ENCODE results near the gene MOSMO.
"Not testable (repeated sequence)": the region's sequence is repeated elsewhere in the genome, so short reads cannot be mapped to it uniquely, and the experiment has no call there.

Gene MOSMO

GRCh38 chr16:22004341-22004740 lies 3.6 kb upstream of the MOSMO start:
- DNase-seq, result no peak

DNA sequence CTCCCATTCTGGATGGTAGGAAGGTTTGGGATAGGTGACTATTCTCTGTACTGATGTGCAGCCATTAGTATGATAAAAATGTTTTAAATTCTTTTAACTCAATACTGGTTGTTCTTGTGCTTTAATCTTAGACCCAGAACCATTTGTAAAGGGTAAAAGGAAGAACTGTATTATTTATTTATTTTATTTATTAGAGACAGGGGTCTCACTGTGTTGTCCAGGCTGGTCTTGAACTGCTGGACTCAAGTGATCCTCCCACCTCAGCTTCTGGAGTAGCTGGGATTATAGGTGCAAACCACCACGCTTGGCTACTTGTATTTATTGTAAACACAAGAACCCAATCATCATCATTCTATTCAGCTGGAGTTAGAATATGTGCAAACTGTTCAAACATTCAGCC lies 2.2 kb upstream of the MOSMO start:
- no peak for DNase-seq

DNA sequence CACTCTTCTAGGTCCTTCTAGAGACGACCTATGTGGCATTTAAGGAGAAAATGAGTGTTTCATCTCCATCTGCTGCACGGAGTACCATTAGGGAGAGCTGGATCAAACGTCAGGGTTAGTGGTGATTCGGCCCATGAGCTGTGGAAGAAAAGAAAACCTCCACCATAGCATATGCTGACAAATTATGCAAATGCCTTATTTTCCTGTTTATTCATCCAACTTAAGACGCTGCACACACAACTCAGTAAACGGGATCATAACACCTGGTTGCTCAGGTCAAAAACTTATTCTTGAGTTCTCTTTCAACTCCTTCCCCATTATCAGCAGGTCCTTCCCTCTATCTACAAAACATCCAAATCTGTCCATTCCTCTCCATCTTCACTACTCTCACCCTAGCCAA lies 1.3 kb upstream of the MOSMO start:
- no peak for DNase-seq

GRCh38 chr16:22007159-22007508 lies 777 bp upstream of the MOSMO start:
- no peak for DNase-seq

GRCh38 chr16:22008215-22009059 lies 526 bp downstream of the MOSMO start:
- peak; percentile 65 for DNase-seq

DNA sequence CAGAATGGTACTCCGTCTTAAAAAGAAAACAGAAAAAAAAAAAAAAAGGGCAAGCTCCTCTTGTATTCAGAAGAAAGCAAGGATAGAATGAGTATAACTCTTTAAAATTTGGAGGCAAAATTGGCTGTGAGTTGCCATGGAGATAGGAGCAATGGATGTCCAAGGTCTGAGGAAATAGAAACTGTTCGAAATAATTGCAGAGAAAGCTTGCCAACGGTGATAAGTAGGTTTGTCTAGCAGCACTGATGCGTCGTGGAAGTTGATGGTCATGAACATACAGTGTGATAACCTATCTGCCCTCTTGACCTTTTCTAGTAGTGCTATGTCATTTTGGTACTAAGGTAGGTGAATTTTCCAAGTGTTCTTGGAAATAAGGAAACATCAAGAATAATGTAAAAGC lies 3.0 kb downstream of the MOSMO start:
- DNase-seq, result no peak

DNA sequence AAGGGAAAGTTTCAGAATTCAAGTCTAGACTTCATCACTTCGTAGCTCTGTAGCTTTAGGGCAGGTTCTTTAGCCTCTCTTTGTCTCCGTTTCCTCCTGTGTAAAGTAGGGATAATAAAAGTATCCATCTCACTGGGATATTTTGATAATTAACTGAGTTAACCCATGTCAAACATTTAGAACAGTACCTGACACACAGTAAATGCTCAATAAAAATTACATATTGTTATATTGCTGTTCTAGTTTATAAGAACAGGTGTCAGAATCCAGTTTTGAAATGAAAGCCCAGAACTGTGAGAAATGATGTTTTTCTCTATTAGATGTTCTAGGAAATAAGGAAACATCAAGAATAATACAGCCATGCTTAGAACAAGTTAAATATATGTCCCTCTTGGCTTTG lies 4.3 kb downstream of the MOSMO start:
- no peak for DNase-seq

GRCh38 chr16:22013486-22013885 lies 5.6 kb downstream of the MOSMO start:
- DNase-seq, result no peak

GRCh38 chr16:22014271-22014873 lies 6.5 kb downstream of the MOSMO start:
- DNase-seq, result no peak

GRCh38 chr16:22016927-22017326 lies 9.0 kb downstream of the MOSMO start:
- DNase-seq, result no peak

DNA sequence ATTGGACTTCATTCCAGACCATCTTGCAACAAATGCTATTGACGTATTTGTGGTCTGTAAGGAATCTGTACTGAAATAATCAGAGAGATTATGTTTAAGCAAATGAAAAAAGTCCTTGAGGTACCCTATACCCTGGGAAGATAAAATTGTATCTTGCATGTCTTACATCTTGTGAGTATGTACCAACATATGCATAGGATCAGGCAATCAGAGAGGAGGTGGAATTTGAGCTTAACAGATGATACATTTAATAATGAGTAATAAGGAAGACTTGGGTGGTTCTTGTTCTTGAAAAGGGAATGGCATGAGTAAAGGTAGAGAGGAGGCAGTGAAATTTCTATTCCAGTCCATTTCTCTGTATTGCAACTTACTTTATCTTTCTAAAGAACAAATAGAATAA lies 10.6 kb downstream of the MOSMO start:
- no peak for DNase-seq

GRCh38 chr16:22022151-22022550 lies 14.2 kb downstream of the MOSMO start:
- DNase-seq, result no peak

- no peak for DNase-seq
Observed at GRCh38 chr16:22023505-22023904, 15.6 kb downstream of the MOSMO start.

DNA sequence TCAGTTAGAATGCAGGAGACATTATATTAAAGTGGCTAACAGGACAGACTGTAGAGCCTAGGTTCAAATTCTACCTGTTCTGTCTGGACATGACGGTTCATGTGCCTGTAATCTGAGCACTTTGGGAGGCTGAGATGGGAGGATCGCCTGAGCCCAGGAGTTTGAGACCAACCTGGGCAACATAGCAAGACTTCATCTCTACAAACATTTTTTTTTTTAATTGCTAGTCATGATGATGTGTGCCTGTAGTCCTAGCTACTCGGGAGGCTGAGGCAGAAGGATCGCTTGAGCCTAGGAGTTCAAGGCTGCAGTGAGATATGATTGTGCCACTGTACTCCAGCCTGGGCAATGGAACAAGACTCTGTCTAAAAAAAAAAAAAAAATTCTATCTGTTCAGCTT lies 16.9 kb downstream of the MOSMO start:
- not testable (repeated sequence) for DNase-seq

DNA sequence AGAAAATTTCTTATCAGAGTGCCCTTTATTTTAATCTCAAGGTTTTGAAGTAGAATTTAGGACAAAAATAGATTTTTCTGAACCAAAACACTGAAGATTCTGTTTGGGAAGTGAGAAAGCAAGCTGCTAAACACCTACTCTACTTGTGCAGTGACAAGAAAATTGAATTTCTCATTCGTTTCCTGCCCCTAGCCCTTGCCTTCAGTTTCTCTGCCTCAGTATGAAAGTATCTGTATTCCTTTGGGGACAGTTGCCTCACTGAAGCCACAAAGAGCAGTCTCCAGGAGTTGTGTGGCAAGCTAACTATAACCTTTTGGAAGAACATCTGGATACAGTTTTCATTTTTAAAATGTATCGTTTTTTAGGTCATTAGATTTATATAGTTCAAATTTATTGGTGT lies 19.7 kb downstream of the MOSMO start:
- no peak for DNase-seq

GRCh38 chr16:22029632-22030031 lies 21.7 kb downstream of the MOSMO start:
- DNase-seq, result no peak

GRCh38 chr16:22030087-22030812 lies 22.3 kb downstream of the MOSMO start:
- no peak for DNase-seq

GRCh38 chr16:22031483-22032083 lies 23.7 kb downstream of the MOSMO start:
- no peak for DNase-seq

DNA sequence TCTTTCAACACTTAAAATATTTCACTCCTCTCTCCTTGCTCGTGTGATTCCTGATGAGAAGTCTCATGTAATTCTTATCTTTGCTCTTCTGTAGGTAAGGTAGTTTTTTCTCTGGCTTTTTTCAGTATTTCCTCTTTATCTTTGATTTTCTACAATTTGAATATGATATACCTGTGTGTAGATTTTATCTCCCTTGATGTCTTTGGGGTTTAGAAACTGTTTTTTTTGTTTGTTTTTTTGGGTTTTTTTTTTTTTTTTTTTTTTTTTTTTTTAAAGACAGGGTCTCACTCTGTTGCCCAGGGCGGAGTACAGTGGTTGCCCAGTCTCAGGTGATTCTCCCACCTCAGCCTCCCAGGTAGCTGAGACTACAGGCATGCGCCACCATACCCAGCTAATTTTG lies 26.6 kb downstream of the MOSMO start:
- no peak for DNase-seq

DNA sequence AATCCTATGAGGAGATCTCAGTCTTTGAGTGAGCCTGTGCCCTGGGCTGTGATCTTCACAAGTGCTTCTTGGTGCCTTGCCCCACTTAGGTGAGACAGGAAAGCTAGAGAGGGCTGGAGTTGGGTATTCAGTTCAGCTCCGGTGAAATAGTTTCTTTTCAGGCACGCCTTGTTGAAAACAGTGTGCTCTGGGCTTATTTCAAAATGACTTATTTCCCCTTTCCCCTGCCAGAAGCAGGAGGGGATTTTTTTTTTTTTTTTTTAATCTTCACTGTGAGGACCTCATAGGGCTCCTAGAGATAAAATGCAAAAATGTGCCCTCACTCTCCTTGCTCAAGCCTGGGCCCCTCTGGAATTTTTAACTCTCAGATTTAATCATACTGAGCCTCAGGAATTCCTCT lies 27.2 kb downstream of the MOSMO start:
- no peak for DNase-seq

DNA sequence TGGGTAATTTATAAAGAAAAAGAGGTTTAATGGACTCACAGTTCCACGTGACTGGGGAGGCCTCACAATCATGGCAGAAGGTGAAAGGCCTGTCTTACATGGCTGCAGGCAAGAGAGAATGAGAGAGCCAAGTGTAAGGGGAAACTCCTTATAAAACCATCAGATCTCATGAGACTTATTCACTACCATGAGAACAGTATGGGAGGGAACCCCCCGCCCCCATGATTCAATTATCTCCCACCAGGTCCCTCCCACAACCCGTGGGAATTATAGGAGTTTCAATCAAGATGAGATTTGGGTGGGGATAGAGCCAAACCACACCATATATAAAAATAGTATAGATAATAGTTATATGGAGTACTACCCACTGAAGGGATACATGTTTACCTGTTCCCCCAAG lies 36.0 kb downstream of the MOSMO start:
- DNase-seq, result not testable (repeated sequence)

DNA sequence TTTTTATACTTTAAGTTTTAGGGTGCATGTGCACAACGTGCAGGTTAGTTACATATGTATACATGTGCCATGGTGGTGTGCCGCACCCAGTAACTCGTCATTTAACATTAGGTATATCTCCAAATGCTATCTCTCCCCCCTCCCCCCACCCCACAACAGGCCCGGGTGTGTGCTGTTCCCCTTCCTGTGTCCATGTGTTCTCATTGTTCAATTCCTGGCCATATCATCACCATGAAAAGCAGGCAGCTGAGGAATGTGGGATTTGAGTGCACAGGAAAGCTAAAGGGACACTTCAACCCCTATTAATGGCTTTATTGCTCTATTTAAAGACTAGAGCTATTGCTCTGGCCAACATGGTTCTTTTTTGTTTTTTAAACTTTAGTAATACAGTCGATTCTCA lies 38.0 kb downstream of the MOSMO start:
- not testable (repeated sequence) for DNase-seq

GRCh38 chr16:22050963-22051362 lies 43.1 kb downstream of the MOSMO start:
- DNase-seq, result no peak

- no peak for DNase-seq
Observed at GRCh38 chr16:22052980-22053379, 45.1 kb downstream of the MOSMO start.
